Neuronal stem cell (in vitro differentiated cells): ENCODE data around the gene HIVEP2.

Source experiments
- DNase-seq: peaks from one replicate; pipeline ENCODE4 v3.0.0-alpha.2; 2013; ENCODE audit warnings: low spot score
- H2AFZ ChIP-seq: one replicate; pipeline ENCODE4 v1.6.1; 2013; ENCODE audit warnings: mild to moderate bottlenecking, low read length, inconsistent platforms
- H2AK5ac ChIP-seq: 2 replicates; pipeline ENCODE4 v1.6.1; 2013; ENCODE audit warnings: low read depth, mild to moderate bottlenecking, inconsistent platforms, low read length, moderate library complexity, mixed read lengths
- H2BK120ac ChIP-seq: 2 replicates; pipeline ENCODE4 v1.6.1; 2013; ENCODE audit warnings: low read depth, mild to moderate bottlenecking, inconsistent platforms, low read length, moderate library complexity, mixed read lengths
- H2BK12ac ChIP-seq: one replicate; pipeline ENCODE4 v1.6.1; 2013; ENCODE audit warnings: low read length, inconsistent platforms
- H2BK15ac ChIP-seq: 2 replicates; pipeline ENCODE4 v1.6.1; 2013; ENCODE audit warnings: mild to moderate bottlenecking, low read length, inconsistent platforms, mixed read lengths
- H2BK5ac ChIP-seq: one replicate; pipeline ENCODE4 v1.6.1; 2013; ENCODE audit warnings: inconsistent platforms, mild to moderate bottlenecking, low read length, moderate library complexity
- H3K14ac ChIP-seq: one replicate; pipeline ENCODE4 v1.6.1; 2013; ENCODE audit warnings: low read length, inconsistent platforms
- H3K18ac ChIP-seq: 2 replicates; pipeline ENCODE4 v1.6.1; 2013; ENCODE audit warnings: low read length, inconsistent platforms
- H3K23ac ChIP-seq: 2 replicates; pipeline ENCODE4 v1.6.1; 2013; ENCODE audit warnings: low read depth, mild to moderate bottlenecking, mixed read lengths, low read length, inconsistent platforms; ENCODE audit not compliant: poor library complexity
- H3K27ac ChIP-seq: replicated peaks from 3 replicates; pipeline ENCODE4 v1.5.1; 2013; ENCODE audit warnings: low read length, inconsistent platforms
- H3K27me3 ChIP-seq, 3 experiments: 2 replicates each; pipeline ENCODE4 v1.6.1; 2013; ENCODE audit warnings: low read length in 3 of 3, mild to moderate bottlenecking in 2 of 3, inconsistent platforms in 1 of 3, low read depth in 1 of 3, mixed read lengths in 1 of 3, moderate library complexity in 1 of 3; ENCODE audit not compliant: control insufficient read depth in 3 of 3, insufficient read depth in 3 of 3
- H3K36me3 ChIP-seq, 2 donors: replicated peaks in 1 of 2; 2 replicates each; pipeline ENCODE4 v1.6.1; 2013; ENCODE audit warnings: low read length in 2 of 2; ENCODE audit not compliant: control insufficient read depth in 2 of 2, insufficient read depth in 2 of 2
- H3K4ac ChIP-seq: 2 replicates; pipeline ENCODE4 v1.6.1; 2013; ENCODE audit warnings: inconsistent platforms, mild to moderate bottlenecking, low read length, moderate library complexity
- H3K4me1 ChIP-seq, 2 donors: 1 replicate in 1 of 2; 2 replicates in 1 of 2; pipeline ENCODE4 v1.6.1; 2013; ENCODE audit warnings: low read length in 2 of 2, low read depth in 1 of 2; ENCODE audit not compliant: control insufficient read depth in 2 of 2, insufficient read depth in 1 of 2
- H3K4me2 ChIP-seq: one replicate; pipeline ENCODE4 v1.6.1; 2013; ENCODE audit warnings: mild to moderate bottlenecking, low read length, inconsistent platforms; ENCODE audit not compliant: insufficient read depth, poor library complexity, severe bottlenecking
- H3K4me3 ChIP-seq, 2 donors: 2 replicates each; pipeline ENCODE4 v1.5.1; 2013; ENCODE audit warnings: low read length in 2 of 2, mild to moderate bottlenecking in 2 of 2, inconsistent platforms in 1 of 2, moderate library complexity in 1 of 2
- H3K79me1 ChIP-seq: one replicate; pipeline ENCODE4 v1.6.1; 2013; ENCODE audit warnings: low read depth, mild to moderate bottlenecking, inconsistent platforms, low read length, moderate library complexity
- H3K9ac ChIP-seq: one replicate; pipeline ENCODE4 v1.6.1; 2013; ENCODE audit warnings: mild to moderate bottlenecking, low read depth, low read length, inconsistent platforms; ENCODE audit not compliant: poor library complexity
- H3K9me3 ChIP-seq, 2 donors: replicated peaks in 1 of 2; 2 replicates each; pipeline versions ENCODE3 to v1.6.1; 2013; ENCODE audit warnings: low read length in 2 of 2, mild to moderate bottlenecking in 2 of 2, inconsistent platforms in 1 of 2, low read depth in 1 of 2, mixed read lengths in 1 of 2, moderate library complexity in 1 of 2; ENCODE audit not compliant: control insufficient read depth in 2 of 2, insufficient read depth in 1 of 2
- H4K8ac ChIP-seq: one replicate; pipeline ENCODE4 v1.6.1; 2013; ENCODE audit warnings: low read depth, mild to moderate bottlenecking, inconsistent platforms, low read length, moderate library complexity
- H4K91ac ChIP-seq: one replicate; pipeline ENCODE4 v1.6.1; 2013; ENCODE audit warnings: low read length, low read depth, mild to moderate bottlenecking, inconsistent platforms; ENCODE audit not compliant: poor library complexity
- WGBS, 2 donors: extraction: QIAGEN DNeasy Blood & Tissue Kit; methylation state at CpG; one replicate each; pipeline ENCODE4 v1.1.7; 2013; ENCODE audit warnings: missing lambda C conversion rate in 2 of 2, mixed read lengths in 1 of 2; ENCODE audit not compliant: insufficient read length in 2 of 2, insufficient replicate concordance in 1 of 2; ENCODE audit errors: extremely low coverage in 2 of 2; 5-methylcytosine and 5-hydroxymethylcytosine counted together

The HIVEP2 gene

DNA sequence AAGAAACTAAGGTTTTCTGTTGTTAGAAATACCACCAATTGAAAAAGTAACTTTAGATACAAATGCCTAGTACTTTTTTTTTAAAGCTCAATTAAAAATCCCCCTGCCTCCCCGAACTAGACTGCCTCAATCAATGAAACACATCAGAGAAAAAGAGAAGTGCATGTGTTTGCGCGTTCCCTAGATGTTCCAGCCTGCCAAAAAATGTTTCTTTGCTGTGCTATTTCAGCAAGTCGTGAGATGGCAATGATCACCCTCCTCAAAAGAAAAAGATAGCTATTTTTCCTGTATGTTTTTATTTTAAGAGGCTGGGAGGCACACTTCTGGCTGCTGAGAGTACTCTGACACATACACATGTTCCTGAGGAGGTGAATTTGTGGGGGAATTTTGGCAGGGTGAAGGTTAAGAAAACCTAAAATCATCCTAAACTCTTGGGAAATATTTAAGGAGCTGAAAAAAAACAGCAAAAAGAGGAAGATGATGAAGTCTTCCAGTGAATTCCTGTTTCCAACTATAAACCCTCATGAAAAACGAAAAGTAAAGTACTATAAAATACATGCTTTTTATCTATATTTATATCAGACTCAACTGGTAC lies 114.8 kb downstream of the HIVEP2 start:
- Histone ChIP-seq H3K27ac (no peak overlapping the region), H2BK120ac (no peak overlapping the region), H3K23ac (no peak overlapping the region), H3K36me3 (no peaks in the 10 kb centered on the region), H3K4ac (no peak overlapping the region), H3K18ac (no peak overlapping the region), H3K4me2 (no peak overlapping the region), H3K4me3 (no peak overlapping the region), H2BK12ac (no peak overlapping the region), H2AK5ac (no peak overlapping the region), H4K8ac (no peak overlapping the region), H4K91ac (no peak overlapping the region), H3K79me1 (no peaks in the 10 kb centered on the region), H2AFZ (no peak overlapping the region), H3K9me3 (no peaks in the 10 kb centered on the region), H3K4me1 (peaks cover 0 to 4% of the 10 kb centered on the region in 2 donors), H2BK15ac (no peak overlapping the region), H3K14ac (no peak overlapping the region), H2BK5ac (no peak overlapping the region), H3K9ac (no peak overlapping the region), H3K27me3 (no peaks in the 10 kb centered on the region)
- WGBS, 2 donors = no CpG with 5 or more reads among the region's 5 CpGs
- no peak for DNase-seq

DNA sequence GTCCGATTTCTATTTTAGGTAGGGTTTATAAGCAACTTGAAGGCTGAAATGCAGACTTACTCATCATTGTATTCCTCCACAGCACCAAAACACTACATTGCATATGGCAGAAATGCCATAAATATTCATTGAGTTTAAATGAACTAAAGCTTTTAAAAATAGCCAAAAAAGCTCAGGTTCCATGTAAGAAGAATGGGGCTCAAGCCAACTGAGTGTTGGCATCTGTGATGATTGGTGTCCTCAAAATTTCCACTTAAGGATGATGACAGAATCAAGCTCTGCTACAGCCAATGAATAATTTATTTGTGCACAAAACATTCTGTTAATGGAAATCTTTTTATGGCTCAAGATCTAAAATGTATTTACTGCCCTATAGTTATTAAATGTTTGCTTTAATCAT lies 115.4 kb downstream of the HIVEP2 start:
- H3K18ac ChIP-seq = no peak overlapping the region
- H3K4ac ChIP-seq = no peak overlapping the region
- no CpG with 5 or more reads among the region's 1 CpG for WGBS, 2 donors
- no peak overlapping the region for H3K14ac ChIP-seq
- H4K91ac ChIP-seq = no peak overlapping the region
- peaks cover 0 to 4% of the 10 kb centered on the region in 2 donors for H3K4me1 ChIP-seq
- H2AK5ac ChIP-seq = no peak overlapping the region
- H2BK12ac ChIP-seq = no peak overlapping the region
- H3K23ac ChIP-seq = no peak overlapping the region
- no peak overlapping the region for H3K27ac ChIP-seq
- no peak for DNase-seq
- H3K36me3 ChIP-seq = no peaks in the 10 kb centered on the region
- H2BK5ac ChIP-seq = no peak overlapping the region
- no peak overlapping the region for H3K9ac ChIP-seq
- no peak overlapping the region for H2BK15ac ChIP-seq
- H2AFZ ChIP-seq = no peak overlapping the region
- H3K27me3 ChIP-seq = no peaks in the 10 kb centered on the region
- no peak overlapping the region for H3K4me2 ChIP-seq
- H3K79me1 ChIP-seq = no peaks in the 10 kb centered on the region
- H3K9me3 ChIP-seq = no peaks in the 10 kb centered on the region
- H4K8ac ChIP-seq = no peak overlapping the region
- no peak overlapping the region for H2BK120ac ChIP-seq
- H3K4me3 ChIP-seq = no peak overlapping the region

DNA sequence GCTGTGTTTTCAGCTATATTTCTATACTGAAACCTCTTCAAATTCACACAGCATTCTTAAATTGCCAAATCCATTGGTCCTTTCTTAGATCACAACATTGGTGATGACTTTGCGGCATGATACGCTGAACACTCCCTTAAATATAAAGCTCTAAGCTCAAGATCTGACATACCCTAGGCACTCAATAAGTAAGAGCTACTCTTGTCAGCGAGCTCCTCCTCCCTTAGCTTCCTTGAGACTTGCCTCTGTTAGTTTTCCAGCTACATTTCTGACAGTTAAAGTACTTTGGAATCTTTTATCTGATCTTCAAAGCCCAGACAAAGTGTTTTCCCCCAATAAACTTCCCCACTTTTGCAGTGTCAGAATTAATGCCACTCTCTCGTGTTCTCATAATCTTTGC lies 117.0 kb downstream of the HIVEP2 start:
- no peak overlapping the region for H3K9ac ChIP-seq
- no peak overlapping the region for H4K8ac ChIP-seq
- H3K27me3 ChIP-seq = no peaks in the 10 kb centered on the region
- H3K27ac ChIP-seq = no peak overlapping the region
- no peak overlapping the region for H3K18ac ChIP-seq
- H3K79me1 ChIP-seq = no peaks in the 10 kb centered on the region
- WGBS, 2 donors = no CpG with 5 or more reads among the region's 4 CpGs
- no peak overlapping the region for H3K23ac ChIP-seq
- H3K14ac ChIP-seq = no peak overlapping the region
- H3K4me1 ChIP-seq = peaks cover 0 to 4% of the 10 kb centered on the region in 2 donors
- no peak overlapping the region for H2AFZ ChIP-seq
- no peak for DNase-seq
- no peak overlapping the region for H3K4me2 ChIP-seq
- no peak overlapping the region for H3K4ac ChIP-seq
- no peak overlapping the region for H2AK5ac ChIP-seq
- no peak overlapping the region for H2BK120ac ChIP-seq
- H3K36me3 ChIP-seq = no peaks in the 10 kb centered on the region
- no peaks in the 10 kb centered on the region for H3K9me3 ChIP-seq
- no peak overlapping the region for H3K4me3 ChIP-seq
- no peak overlapping the region for H2BK15ac ChIP-seq
- no peak overlapping the region for H2BK12ac ChIP-seq
- H4K91ac ChIP-seq = no peak overlapping the region
- no peak overlapping the region for H2BK5ac ChIP-seq

DNA sequence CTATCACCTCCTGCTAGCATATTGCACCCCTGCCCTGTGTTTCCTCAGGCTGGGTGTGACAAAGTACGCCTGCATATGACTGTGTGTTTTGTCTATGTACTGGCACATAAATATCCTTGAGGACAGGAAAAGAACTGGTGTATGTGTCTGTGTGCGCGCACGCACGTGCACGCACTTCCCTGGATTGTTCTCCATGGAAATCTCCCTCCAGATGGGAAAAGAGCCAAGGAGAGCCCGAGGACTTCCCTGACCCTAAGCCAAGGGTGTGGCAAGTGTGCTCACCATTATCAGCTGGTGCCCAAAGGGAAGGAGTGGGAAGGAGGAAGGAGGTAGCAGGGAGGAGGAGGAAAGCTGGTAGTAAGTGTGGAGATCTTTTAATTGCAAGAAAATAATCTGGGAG lies 117.6 kb downstream of the HIVEP2 start:
- Histone ChIP-seq H3K18ac (no peak overlapping the region), H3K9me3 (no peaks in the 10 kb centered on the region), H2BK12ac (no peak overlapping the region), H3K23ac (no peak overlapping the region), H3K36me3 (no peaks in the 10 kb centered on the region), H3K4me1 (peaks cover 4 to 8% of the 10 kb centered on the region in 2 donors), H4K91ac (no peak overlapping the region), H3K27ac (no peak overlapping the region), H2AK5ac (no peak overlapping the region), H3K27me3 (no peaks in the 10 kb centered on the region), H3K79me1 (no peaks in the 10 kb centered on the region), H3K4ac (no peak overlapping the region), H4K8ac (no peak overlapping the region), H3K4me2 (no peak overlapping the region), H2BK15ac (no peak overlapping the region), H2AFZ (no peak overlapping the region), H2BK5ac (no peak overlapping the region), H3K4me3 (no peak overlapping the region), H3K9ac (no peak overlapping the region), H3K14ac (no peak overlapping the region), H2BK120ac (no peak overlapping the region)
- no CpG with 5 or more reads among the region's 7 CpGs for WGBS, 2 donors
- no peak for DNase-seq
